Osteoblast (primary cell): ENCODE data around the gene PRR3. TPM values are rescaled to one million over a fixed set of nuclear protein-coding genes. Genes with fewer than 3 reads are reported as not detected.
"Not testable (repeated sequence)": the region's sequence is repeated elsewhere in the genome, so short reads cannot be mapped to it uniquely, and the experiment has no call there.

ENCODE experiments used
- DNase-seq: peaks from one replicate; pipeline ENCODE4 v3.0.0; 2011; ENCODE audit warnings: low spot score, mixed read lengths; ENCODE audit not compliant: insufficient read length; ENCODE audit errors: missing footprints
- H2AFZ ChIP-seq: 2 replicates; pipeline ENCODE4 v1.6.0; 2011; ENCODE audit warnings: mild to moderate bottlenecking, low read length
- H3K27ac ChIP-seq: 2 replicates; pipeline ENCODE4 v1.5.1; 2011; ENCODE audit warnings: mild to moderate bottlenecking, low read depth, low read length, moderate library complexity
- H3K27me3 ChIP-seq: 2 replicates; pipeline ENCODE4 v1.6.0; 2012; ENCODE audit warnings: mild to moderate bottlenecking, control low read depth, inconsistent platforms, low read length, moderate library complexity; ENCODE audit not compliant: insufficient read depth
- H3K36me3 ChIP-seq: 2 replicates; pipeline ENCODE4 v1.5.1; 2011; ENCODE audit warnings: mild to moderate bottlenecking, low read length, control low read depth, moderate library complexity; ENCODE audit not compliant: insufficient read depth
- H3K4me1 ChIP-seq: 2 replicates; pipeline ENCODE4 v1.5.1; 2011; ENCODE audit warnings: mild to moderate bottlenecking, low read length, control low read depth, moderate library complexity; ENCODE audit not compliant: insufficient read depth
- H3K4me2 ChIP-seq: 2 replicates; pipeline ENCODE4 v1.6.0; 2011; ENCODE audit warnings: mild to moderate bottlenecking, low read length; ENCODE audit not compliant: insufficient read depth
- H3K4me3 ChIP-seq: fragments of 200-600 bp; sonication (generic); 3 replicates; pipeline ENCODE4 v1.5.1; 2012; ENCODE audit warnings: mild to moderate bottlenecking, low read length, inconsistent platforms; ENCODE audit not compliant: insufficient read depth
- H3K79me2 ChIP-seq: 2 replicates; pipeline ENCODE4 v1.6.0; 2012; ENCODE audit warnings: mild to moderate bottlenecking, low read length, control low read depth, inconsistent platforms; ENCODE audit not compliant: insufficient read depth
- H3K9me3 ChIP-seq: 2 replicates; pipeline ENCODE4 v1.5.1; 2011; ENCODE audit warnings: low read depth, low read length, control low read depth
- H4K20me1 ChIP-seq: 2 replicates; pipeline ENCODE4 v1.6.0; 2012; ENCODE audit warnings: mild to moderate bottlenecking, low read length, control low read depth; ENCODE audit not compliant: insufficient read depth
- CTCF ChIP-seq: IDR thresholded peaks from 2 replicates; pipeline ENCODE4 v1.5.1; 2011; ENCODE audit warnings: mild to moderate bottlenecking, low read depth, low read length, moderate library complexity; ENCODE audit errors: extremely low read depth
- total RNA-seq: library from RNA; depleted of rRNA; stranded (reverse); fragments of >200 nt; gene quantifications from 2 replicates; pipeline ENCODE4 v1.2.3, GENCODE V29; 2012

The PRR3 gene
- total RNA-seq, 1 donor, result 7.2 TPM

- Histone ChIP-seq H3K4me2 (peak overlapping the region; percentile 97), H4K20me1 (no peaks in the 10 kb centered on the region), H3K27ac (peak overlapping the region; percentile 83), H3K27me3 (no peaks in the 10 kb centered on the region), H3K4me1 (peaks cover 11% of the 10 kb centered on the region), H3K79me2 (no peaks in the 10 kb centered on the region), H2AFZ (peak overlapping the region; percentile 75), H3K36me3 (no peaks in the 10 kb centered on the region), H3K9me3 (no peaks in the 10 kb centered on the region), H3K4me3 (peak overlapping the region; percentile 75)
- no peak for TF ChIP-seq CTCF
- peak; percentile 94 for DNase-seq
Observed at GRCh38 chr6:30515944-30516753, 40.9 kb upstream of the PRR3 start.

- not testable (repeated sequence) for H3K36me3 ChIP-seq, H3K79me2 ChIP-seq, H3K27me3 ChIP-seq, DNase-seq, H2AFZ ChIP-seq, H4K20me1 ChIP-seq, H3K9me3 ChIP-seq
- Histone ChIP-seq H3K27ac (peak overlapping the region; percentile 83), H3K4me3 (peak overlapping the region; percentile 75), H3K4me1 (peaks cover 16% of the 10 kb centered on the region), H3K4me2 (peak overlapping the region; percentile 97)
Observed at GRCh38 chr6:30516754-30517076, 40.4 kb upstream of the PRR3 start.

GRCh38 chr6:30517767-30518504 lies 39.2 kb upstream of the PRR3 start:
- not testable (repeated sequence) for H3K36me3 ChIP-seq, DNase-seq, H3K9me3 ChIP-seq, H3K27ac ChIP-seq, H3K27me3 ChIP-seq, H4K20me1 ChIP-seq, H3K79me2 ChIP-seq, H3K4me3 ChIP-seq, H3K4me2 ChIP-seq, H2AFZ ChIP-seq
- H3K4me1 ChIP-seq, result peaks cover 23% of the 10 kb centered on the region

GRCh38 chr6:30518505-30519145 lies 38.5 kb upstream of the PRR3 start:
- not testable (repeated sequence) for H3K79me2 ChIP-seq, H3K4me2 ChIP-seq, H3K4me3 ChIP-seq, H4K20me1 ChIP-seq, H3K36me3 ChIP-seq, H3K9me3 ChIP-seq, DNase-seq, H2AFZ ChIP-seq, H3K27ac ChIP-seq, H3K27me3 ChIP-seq
- H3K4me1 ChIP-seq, result peaks cover 23% of the 10 kb centered on the region

GRCh38 chr6:30520522-30520921 lies 36.6 kb upstream of the PRR3 start:
- no peak for DNase-seq
- H3K4me3 ChIP-seq, result no peak overlapping the region
- no peaks in the 10 kb centered on the region for H3K9me3 ChIP-seq
- no peak for TF ChIP-seq CTCF
- no peak overlapping the region for H3K27ac ChIP-seq
- H3K4me1 ChIP-seq, result peaks cover 23% of the 10 kb centered on the region
- no peaks in the 10 kb centered on the region for H3K36me3 ChIP-seq
- no peaks in the 10 kb centered on the region for H3K27me3 ChIP-seq
- no peak overlapping the region for H3K4me2 ChIP-seq
- no peaks in the 10 kb centered on the region for H4K20me1 ChIP-seq
- peak overlapping the region; percentile 29 for H2AFZ ChIP-seq
- H3K79me2 ChIP-seq, result no peaks in the 10 kb centered on the region

GRCh38 chr6:30521082-30521481 lies 36.0 kb upstream of the PRR3 start:
- H3K27ac ChIP-seq, DNase-seq, H4K20me1 ChIP-seq, H3K79me2 ChIP-seq, H3K9me3 ChIP-seq, H3K36me3 ChIP-seq, H3K4me2 ChIP-seq, H3K27me3 ChIP-seq, H3K4me3 ChIP-seq: not testable (repeated sequence)
- peaks cover 23% of the 10 kb centered on the region for H3K4me1 ChIP-seq
- peak overlapping the region; percentile 80 for H2AFZ ChIP-seq

GRCh38 chr6:30521952-30522351 lies 35.1 kb upstream of the PRR3 start:
- H3K36me3 ChIP-seq, H3K79me2 ChIP-seq, H3K4me2 ChIP-seq, H3K27ac ChIP-seq, H4K20me1 ChIP-seq, H2AFZ ChIP-seq, H3K4me3 ChIP-seq, H3K27me3 ChIP-seq, H3K9me3 ChIP-seq, DNase-seq: not testable (repeated sequence)
- H3K4me1 ChIP-seq, result peaks cover 19% of the 10 kb centered on the region
